GM18520 (cell line): ENCODE results near the gene GPATCH2L.

Experiments used
- ATAC-seq: cut with Tn5 transposase; IDR thresholded peaks from one replicate; pipeline ENCODE4 v1.9.1; 2021; ENCODE audit not compliant: unreplicated experiment

GPATCH2L gene

DNA sequence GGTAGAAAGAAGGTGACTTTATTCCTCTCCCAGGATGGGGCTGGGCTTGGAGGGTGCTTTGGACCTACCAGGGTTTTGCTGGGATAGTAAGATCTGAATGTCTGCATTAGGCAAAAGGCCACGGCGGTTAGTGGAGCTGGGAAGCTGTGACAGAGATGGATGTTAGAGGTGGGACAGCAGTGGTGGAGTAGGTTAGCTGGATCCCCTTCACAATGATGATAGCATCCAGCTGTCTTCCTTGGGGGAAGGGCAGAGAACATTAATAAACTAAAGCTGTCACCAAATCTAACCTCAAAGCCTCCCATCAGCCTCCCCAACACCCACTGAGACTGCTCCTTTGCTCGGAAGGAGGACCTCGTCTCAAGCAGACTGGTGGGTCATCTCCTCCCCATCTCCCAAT, 104.8 kb downstream of the GPATCH2L start:
- no peak for ATAC-seq

DNA sequence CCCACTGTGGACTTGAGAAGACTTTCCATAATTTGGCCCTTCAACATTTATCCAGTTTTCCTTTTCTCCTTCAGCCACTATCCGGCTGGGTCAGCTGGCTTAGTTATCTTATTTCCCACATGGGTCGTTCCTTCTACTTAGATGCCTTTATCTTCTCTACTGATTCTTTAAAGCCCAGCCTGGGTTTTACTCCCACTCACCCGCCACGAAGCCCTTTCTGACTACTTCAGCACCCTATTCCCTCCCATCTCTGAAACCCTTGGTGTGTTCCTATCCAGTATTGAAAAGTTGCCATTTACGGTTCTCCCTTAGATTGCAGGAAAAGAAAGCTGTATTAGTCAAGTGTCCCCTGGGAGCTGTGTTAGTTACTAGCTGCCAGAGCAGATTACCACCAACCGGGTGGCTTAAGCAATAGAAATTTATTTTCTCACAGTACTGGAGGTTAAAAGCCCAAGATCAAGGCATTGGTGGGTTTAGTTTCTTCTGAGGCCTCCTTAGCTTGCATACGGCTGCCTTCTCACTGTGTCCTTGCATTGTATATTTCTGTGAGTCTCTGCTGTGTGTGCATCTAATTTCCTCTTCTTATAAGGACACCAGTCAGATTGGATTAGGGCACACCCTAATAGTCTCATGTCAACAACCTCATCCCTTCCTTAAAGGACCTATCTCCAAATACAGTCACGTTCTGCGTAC, 105.5 kb downstream of the GPATCH2L start:
- ATAC-seq, result no peak

DNA sequence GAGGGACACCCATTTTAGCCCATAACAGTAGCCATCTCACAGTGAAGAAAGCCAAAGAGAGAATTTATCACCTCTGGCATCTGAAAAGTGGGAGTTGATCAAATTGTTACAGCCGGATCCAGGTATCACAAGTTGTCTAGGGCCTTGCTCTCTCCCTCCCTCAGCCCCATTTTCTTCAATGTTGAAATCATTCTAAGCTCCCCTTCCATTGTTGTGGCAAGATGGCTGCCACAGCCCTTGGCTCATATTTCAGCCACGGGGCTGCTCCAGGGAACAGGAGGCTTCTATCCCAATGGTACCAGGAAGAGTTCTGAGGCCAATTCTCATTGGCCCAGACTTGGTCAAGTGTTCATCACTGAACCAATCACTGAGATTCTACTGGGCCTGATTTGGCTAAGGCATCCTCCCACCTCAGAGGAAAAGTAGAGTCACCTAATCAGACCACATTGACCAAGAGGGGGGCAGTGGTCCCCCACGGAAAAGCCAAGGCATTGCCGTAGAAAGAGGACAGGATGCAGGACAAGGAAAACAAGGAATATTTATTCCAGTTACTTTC, 106.2 kb downstream of the GPATCH2L start:
- no peak for ATAC-seq

DNA sequence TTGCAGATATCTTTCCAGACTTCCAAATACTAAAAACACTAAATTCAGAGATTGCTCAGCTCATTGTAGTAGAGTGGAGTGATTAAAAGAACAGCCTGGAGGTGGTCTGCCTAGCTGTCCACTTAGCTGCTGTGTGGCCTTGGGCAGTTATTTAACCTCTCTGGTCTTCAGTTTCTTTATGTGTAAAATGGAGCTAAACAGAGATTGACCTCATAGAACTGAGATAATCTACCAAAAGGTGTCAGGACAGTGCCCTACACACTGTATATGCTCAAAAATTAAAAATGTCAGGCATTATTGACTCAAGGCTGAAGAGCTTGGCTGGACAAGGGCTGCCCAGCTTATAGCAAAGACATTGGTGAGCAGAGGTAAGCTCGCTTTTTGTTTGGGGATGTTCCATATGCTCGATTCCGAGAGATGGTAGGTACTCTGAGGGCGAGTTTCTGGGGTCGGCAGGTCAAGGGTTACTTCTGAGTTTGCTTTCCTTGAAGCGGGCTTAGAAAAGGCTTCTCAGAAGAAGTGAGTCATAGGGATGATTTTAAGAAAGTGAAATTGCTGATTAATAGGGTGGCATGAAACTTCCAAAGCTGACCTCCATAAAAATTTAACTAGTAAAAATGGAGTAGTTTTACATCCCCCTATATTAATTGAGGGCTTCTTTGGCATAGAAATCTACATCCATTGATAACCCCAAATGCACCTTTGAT, 107.5 kb downstream of the GPATCH2L start:
- ATAC-seq, result no peak

DNA sequence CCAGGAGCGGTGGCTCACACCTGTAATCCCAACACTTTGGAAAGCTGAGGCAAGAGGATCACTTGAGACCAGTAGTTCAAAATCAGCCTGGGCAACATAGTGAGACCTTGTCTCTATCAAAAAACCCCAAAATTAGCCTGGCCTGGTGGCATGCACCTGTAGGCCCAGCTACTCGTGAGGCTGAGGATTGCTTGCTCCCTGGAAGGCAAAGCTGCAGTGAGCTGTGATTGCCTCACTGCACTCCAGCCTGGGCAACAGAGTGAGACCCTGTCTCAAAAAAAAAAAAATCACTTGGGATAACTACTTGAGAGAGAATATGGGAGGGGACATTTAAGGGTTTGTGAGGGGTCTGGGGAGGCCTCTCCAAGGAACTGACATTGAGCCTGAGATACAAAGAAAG, 109.0 kb downstream of the GPATCH2L start:
- ATAC-seq, result no peak

DNA sequence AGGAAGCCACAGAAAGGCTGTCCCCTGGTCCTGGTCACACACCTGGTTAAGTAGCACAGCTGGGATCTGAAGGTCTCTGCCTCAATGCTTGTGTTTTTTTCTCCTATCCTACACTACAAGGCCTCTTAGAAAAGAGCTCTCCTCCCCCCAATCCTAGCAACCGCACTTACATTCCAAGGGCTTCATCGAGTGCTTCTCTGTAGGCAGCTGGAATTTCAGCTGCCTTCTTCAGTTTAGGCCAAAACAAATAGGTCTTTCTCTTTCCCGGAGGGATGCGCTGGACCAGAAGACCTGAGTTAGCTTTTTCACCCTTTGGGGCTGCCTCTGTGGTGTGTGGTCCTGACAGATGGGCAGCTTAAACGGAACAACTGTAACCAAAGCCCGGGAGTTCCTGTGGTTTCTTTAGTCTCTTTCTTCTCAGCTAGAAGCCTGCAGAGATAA, 109.7 kb downstream of the GPATCH2L start:
- ATAC-seq, result no peak

DNA sequence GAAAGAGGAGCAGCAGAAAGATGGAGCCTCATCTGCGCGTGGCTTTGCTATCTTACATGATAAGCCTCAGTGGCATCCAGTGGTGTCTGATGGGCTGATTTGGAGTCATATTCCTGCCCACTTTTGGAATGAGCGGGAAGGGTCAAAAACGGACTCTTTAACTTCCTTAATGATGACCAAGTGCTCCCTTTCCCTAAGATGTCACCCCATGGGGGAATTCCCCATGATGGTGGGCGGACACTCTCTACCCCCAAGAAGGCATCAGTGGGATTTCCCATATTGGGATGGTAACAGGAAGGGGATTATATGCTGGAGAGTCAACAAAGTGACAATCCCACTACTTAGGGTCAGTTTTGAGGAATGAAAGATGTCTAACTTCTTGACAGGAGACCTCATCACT, 110.9 kb downstream of the GPATCH2L start:
- ATAC-seq, result no peak
